ENCODE data around the gene RGSL1. TPM values are rescaled to one million over a fixed set of nuclear protein-coding genes. Genes with fewer than 3 reads are reported as not detected.

The RGSL1 gene
- polyA plus RNA-seq, 3 donors = not detected

- Histone ChIP-seq H3K27ac (ENCODE audit: low read depth in 1 of 2, low read length in 2 of 2) (no peak overlapping the region), H3K4me1 (ENCODE audit: control insufficient read depth in 1 of 2, insufficient read depth in 2 of 2, low read length in 2 of 2) (no peaks in the 10 kb centered on the region), H4K20me1 (ENCODE audit: insufficient read depth, low read length) (no peaks in the 10 kb centered on the region), H3K4me3 (replicated peaks in 1 of 3; ENCODE audit: low read depth in 2 of 3, low read length in 3 of 3) (no peak overlapping the region), H3K79me2 (ENCODE audit: insufficient read depth, low read length) (no peaks in the 10 kb centered on the region), H3K9ac (ENCODE audit: insufficient read depth, low read length, poor library complexity, severe bottlenecking) (no peak overlapping the region), H3K27me3 (ENCODE audit: control insufficient read depth in 2 of 2, insufficient read depth in 2 of 2, low read length in 2 of 2) (no peaks in the 10 kb centered on the region), H3K36me3 (replicated peaks in 1 of 2; ENCODE audit: control insufficient read depth in 1 of 2, insufficient read depth in 2 of 2, low read length in 2 of 2) (no peaks in the 10 kb centered on the region), H3K4me2 (replicated peaks; ENCODE audit: extremely low read depth, low read length, poor library complexity, severe bottlenecking) (no peak overlapping the region), H3K9me3 (replicated peaks in 1 of 2; ENCODE audit: control insufficient read depth in 1 of 2, insufficient read depth in 1 of 2, low read length in 2 of 2) (peaks cover 7 to 11% of the 10 kb centered on the region in 2 donors), H2AFZ (ENCODE audit: insufficient read depth, low read depth, low read length, poor library complexity, severe bottlenecking) (no peak overlapping the region)
- Mint-ChIP-seq H3K4me3 (no peak overlapping the region), H3K27me3 (ENCODE audit: low read depth in 3 of 3) (peaks cover 0 to 1% (median 1%) of the 10 kb centered on the region in 3 donors), H3K4me1 (no peaks in the 10 kb centered on the region), H3K9me3 (peaks cover 8 to 18% (median 12%) of the 10 kb centered on the region in 7 donors), H3K36me3 (no peaks in the 10 kb centered on the region), H3K27ac (no peak overlapping the region)
- no CpG with 5 or more reads among the region's 1 CpG for WGBS (ENCODE audit: insufficient coverage)
- no peak for DNase-seq
- TF ChIP-seq CTCF (IDR thresholded peaks at IDR 0.05) = no peak
- intact Hi-C loops (cut with micrococcal nuclease) = no loop called here
Observed at GRCh38 chr1:182555493-182555892, 105.5 kb downstream of the RGSL1 start.

- Histone ChIP-seq H3K4me2 (replicated peaks; ENCODE audit: extremely low read depth, low read length, poor library complexity, severe bottlenecking) (no peak overlapping the region), H3K36me3 (replicated peaks in 1 of 2; ENCODE audit: control insufficient read depth in 1 of 2, insufficient read depth in 2 of 2, low read length in 2 of 2) (no peaks in the 10 kb centered on the region), H3K9me3 (replicated peaks in 1 of 2; ENCODE audit: control insufficient read depth in 1 of 2, insufficient read depth in 1 of 2, low read length in 2 of 2) (peaks cover 7 to 11% of the 10 kb centered on the region in 2 donors), H3K4me1 (ENCODE audit: control insufficient read depth in 1 of 2, insufficient read depth in 2 of 2, low read length in 2 of 2) (no peaks in the 10 kb centered on the region), H3K9ac (ENCODE audit: insufficient read depth, low read length, poor library complexity, severe bottlenecking) (no peak overlapping the region), H3K4me3 (replicated peaks in 1 of 3; ENCODE audit: low read depth in 2 of 3, low read length in 3 of 3) (no peak overlapping the region), H3K27me3 (ENCODE audit: control insufficient read depth in 2 of 2, insufficient read depth in 2 of 2, low read length in 2 of 2) (no peaks in the 10 kb centered on the region), H3K27ac (ENCODE audit: low read depth in 1 of 2, low read length in 2 of 2) (no peak overlapping the region), H2AFZ (ENCODE audit: insufficient read depth, low read depth, low read length, poor library complexity, severe bottlenecking) (no peak overlapping the region), H3K79me2 (ENCODE audit: insufficient read depth, low read length) (no peaks in the 10 kb centered on the region), H4K20me1 (ENCODE audit: insufficient read depth, low read length) (no peaks in the 10 kb centered on the region)
- Mint-ChIP-seq H3K27ac (no peak overlapping the region), H3K4me3 (no peak overlapping the region), H3K9me3 (peaks cover 8 to 18% (median 12%) of the 10 kb centered on the region in 7 donors), H3K4me1 (no peaks in the 10 kb centered on the region), H3K36me3 (no peaks in the 10 kb centered on the region), H3K27me3 (ENCODE audit: low read depth in 3 of 3) (peaks cover 0 to 1% (median 1%) of the 10 kb centered on the region in 3 donors)
- TF ChIP-seq CTCF (IDR thresholded peaks at IDR 0.05) = no peak
- no peak for DNase-seq
- intact Hi-C loops (cut with micrococcal nuclease) = no loop called here
Observed at GRCh38 chr1:182556279-182556678, 106.3 kb downstream of the RGSL1 start.

Measured in CD14-positive monocyte (primary cell).